Astrocyte (in vitro differentiated cells and primary cell): ENCODE results near the gene HES5. TPM values are rescaled to one million over a fixed set of nuclear protein-coding genes. Genes with fewer than 3 reads are reported as not detected.

Source experiments
- DNase-seq: peaks from one replicate; pipeline ENCODE4 v3.0.0-alpha.2; 2010; ENCODE audit warnings: low read depth
- FAIRE-seq: peaks from 2 replicates; lab custom pipeline; 2011; peaks lifted over from hg19 to GRCh38; lab: Jason Lieb, UNC
- H2AFZ ChIP-seq: 2 replicates; pipeline ENCODE4 v1.6.0; 2012; ENCODE audit warnings: low read depth, low read length, inconsistent platforms
- H3K27ac ChIP-seq: 2 replicates; pipeline ENCODE4 v1.5.1; 2011; ENCODE audit warnings: low read depth, low read length, inconsistent platforms
- H3K27me3 ChIP-seq: 2 replicates; pipeline ENCODE4 v1.6.0; 2011; ENCODE audit warnings: low read length, inconsistent platforms; ENCODE audit not compliant: insufficient read depth
- H3K36me3 ChIP-seq: 2 replicates; pipeline ENCODE4 v1.5.1; 2011; ENCODE audit warnings: low read length, inconsistent platforms; ENCODE audit not compliant: insufficient read depth
- H3K4me1 ChIP-seq: 2 replicates; pipeline ENCODE4 v1.5.1; 2011; ENCODE audit warnings: low read length, inconsistent platforms; ENCODE audit not compliant: insufficient read depth
- H3K4me2 ChIP-seq: 2 replicates; pipeline ENCODE4 v1.6.0; 2012; ENCODE audit warnings: low read length, inconsistent platforms
- H3K4me3 ChIP-seq: 2 replicates; pipeline ENCODE4 v1.5.1; 2011; ENCODE audit warnings: low read depth, mild to moderate bottlenecking, low read length, inconsistent platforms; ENCODE audit not compliant: insufficient read depth
- H3K79me2 ChIP-seq: 2 replicates; pipeline ENCODE4 v1.6.0; 2012; ENCODE audit warnings: mild to moderate bottlenecking, low read length, inconsistent platforms; ENCODE audit not compliant: insufficient read depth
- H3K9ac ChIP-seq: 2 replicates; pipeline ENCODE4 v1.6.0; 2012; ENCODE audit warnings: mild to moderate bottlenecking, low read length, inconsistent platforms
- H3K9me3 ChIP-seq: 2 replicates; pipeline ENCODE4 v1.5.1; 2012; ENCODE audit warnings: low read depth, mild to moderate bottlenecking, low read length, inconsistent platforms; ENCODE audit not compliant: insufficient read depth
- H4K20me1 ChIP-seq: 2 replicates; pipeline ENCODE4 v1.6.0; 2012; ENCODE audit warnings: low read length, inconsistent platforms; ENCODE audit not compliant: insufficient read depth
- H3K27ac Mint-ChIP-seq: one replicate; pipeline ENCODE4 v1.8.0; 2021; ENCODE audit warnings: mild to moderate bottlenecking, mixed read lengths; ENCODE audit not compliant: unreplicated experiment
- H3K27me3 Mint-ChIP-seq: one replicate; pipeline ENCODE4 v1.8.0; 2021; ENCODE audit warnings: low read depth, mixed read lengths; ENCODE audit not compliant: unreplicated experiment
- H3K36me3 Mint-ChIP-seq: one replicate; pipeline ENCODE4 v1.8.0; 2021; ENCODE audit warnings: low read depth, mixed read lengths; ENCODE audit not compliant: unreplicated experiment
- H3K4me1 Mint-ChIP-seq: one replicate; pipeline ENCODE4 v1.8.0; 2021; ENCODE audit warnings: low read depth, mixed read lengths; ENCODE audit not compliant: unreplicated experiment
- H3K4me3 Mint-ChIP-seq: one replicate; pipeline ENCODE4 v1.8.0; 2021; ENCODE audit warnings: mild to moderate bottlenecking, moderate library complexity, mixed read lengths; ENCODE audit not compliant: unreplicated experiment
- H3K9me3 Mint-ChIP-seq: one replicate; pipeline ENCODE4 v1.8.0; 2021; ENCODE audit warnings: mild to moderate bottlenecking, mixed read lengths; ENCODE audit not compliant: unreplicated experiment
- EZH2 ChIP-seq: IDR thresholded peaks from 2 replicates; pipeline ENCODE4 v1.6.1; 2012; ENCODE audit warnings: mild to moderate bottlenecking, low read length, inconsistent platforms; ENCODE audit not compliant: insufficient read depth
- total RNA-seq: library from RNA; stranded (reverse); gene quantifications from 2 replicates; pipeline ENCODE4 v1.2.1, GENCODE V29; 2021
- TF ChIP-seq, protein P1 (sequence below): IDR thresholded peaks from 2 replicates; pipeline ENCODE4 v1.5.1; 2011; ENCODE audit warnings: low read depth, mild to moderate bottlenecking, inconsistent platforms, low read length, moderate library complexity; ENCODE audit not compliant: insufficient read depth

HES5 gene
- total RNA-seq, 1 donor from 2014 or later, result not detected

DNA sequence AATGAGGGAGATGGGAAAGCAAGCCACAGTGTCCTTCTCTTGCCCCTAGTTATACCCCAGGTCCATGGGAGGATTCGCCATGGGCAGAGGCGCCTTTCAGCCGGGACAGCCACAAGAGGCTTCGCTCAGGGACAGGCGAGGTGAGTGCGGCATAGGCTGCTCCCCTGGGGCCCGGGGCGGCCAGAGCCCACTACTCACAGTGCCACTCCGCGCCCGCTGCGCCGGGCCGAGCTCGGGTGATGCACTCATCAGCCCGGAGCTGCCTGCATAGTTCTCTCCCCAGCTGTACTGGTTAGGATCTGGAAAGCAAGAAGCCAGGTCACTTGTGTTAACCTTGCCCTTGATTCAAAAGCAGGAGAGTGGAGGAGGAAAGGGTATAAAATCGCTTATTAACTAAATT lies 12.1 kb downstream of the HES5 start:
- Mint-ChIP-seq H3K4me3 (no peak overlapping the region), H3K9me3 (no peaks in the 10 kb centered on the region), H3K27ac (no peak overlapping the region), H3K4me1 (no peaks in the 10 kb centered on the region), H3K27me3 (no peaks in the 10 kb centered on the region), H3K36me3 (peaks cover 4% of the 10 kb centered on the region)
- H3K9me3 ChIP-seq, result no peaks in the 10 kb centered on the region
- TF ChIP-seq, protein P1, sequence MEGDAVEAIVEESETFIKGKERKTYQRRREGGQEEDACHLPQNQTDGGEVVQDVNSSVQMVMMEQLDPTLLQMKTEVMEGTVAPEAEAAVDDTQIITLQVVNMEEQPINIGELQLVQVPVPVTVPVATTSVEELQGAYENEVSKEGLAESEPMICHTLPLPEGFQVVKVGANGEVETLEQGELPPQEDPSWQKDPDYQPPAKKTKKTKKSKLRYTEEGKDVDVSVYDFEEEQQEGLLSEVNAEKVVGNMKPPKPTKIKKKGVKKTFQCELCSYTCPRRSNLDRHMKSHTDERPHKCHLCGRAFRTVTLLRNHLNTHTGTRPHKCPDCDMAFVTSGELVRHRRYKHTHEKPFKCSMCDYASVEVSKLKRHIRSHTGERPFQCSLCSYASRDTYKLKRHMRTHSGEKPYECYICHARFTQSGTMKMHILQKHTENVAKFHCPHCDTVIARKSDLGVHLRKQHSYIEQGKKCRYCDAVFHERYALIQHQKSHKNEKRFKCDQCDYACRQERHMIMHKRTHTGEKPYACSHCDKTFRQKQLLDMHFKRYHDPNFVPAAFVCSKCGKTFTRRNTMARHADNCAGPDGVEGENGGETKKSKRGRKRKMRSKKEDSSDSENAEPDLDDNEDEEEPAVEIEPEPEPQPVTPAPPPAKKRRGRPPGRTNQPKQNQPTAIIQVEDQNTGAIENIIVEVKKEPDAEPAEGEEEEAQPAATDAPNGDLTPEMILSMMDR, result no peak
- TF ChIP-seq EZH2, result no peak
- no peak overlapping the region for H3K4me3 ChIP-seq
- no peak overlapping the region for H2AFZ ChIP-seq
- no peak overlapping the region for H3K27ac ChIP-seq
- peaks cover 1% of the 10 kb centered on the region for H3K4me1 ChIP-seq
- H3K4me2 ChIP-seq, result no peak overlapping the region
- no peak for FAIRE-seq
- peaks cover 25% of the 10 kb centered on the region for H3K79me2 ChIP-seq
- DNase-seq, result no peak
- H3K9ac ChIP-seq, result no peak overlapping the region
- H3K36me3 ChIP-seq, result peaks cover 5% of the 10 kb centered on the region
- H4K20me1 ChIP-seq, result peaks cover 41% of the 10 kb centered on the region
- H3K27me3 ChIP-seq, result no peaks in the 10 kb centered on the region

DNA sequence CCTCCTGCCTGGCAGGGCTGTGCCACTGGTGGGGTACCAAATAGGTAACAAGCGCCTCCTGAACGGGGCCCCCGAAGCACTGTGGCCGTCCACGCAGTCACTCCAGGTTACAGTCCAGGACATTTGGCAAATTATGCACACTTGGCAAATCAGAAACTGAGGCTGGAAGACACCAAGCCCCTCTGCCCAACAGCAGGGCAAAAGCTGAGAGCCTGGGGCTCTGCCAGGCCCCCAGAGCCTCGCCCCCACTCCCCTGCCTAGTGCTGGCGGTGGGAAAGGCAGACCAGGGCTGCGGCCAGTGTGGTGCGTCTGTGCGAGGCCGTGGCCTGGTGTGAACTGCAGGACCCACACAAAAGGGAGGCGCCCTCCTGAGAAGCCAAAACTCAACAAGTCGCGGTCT lies 13.1 kb downstream of the HES5 start:
- Mint-ChIP-seq H3K4me1 (no peaks in the 10 kb centered on the region), H3K4me3 (no peak overlapping the region), H3K36me3 (peaks cover 4% of the 10 kb centered on the region), H3K9me3 (no peaks in the 10 kb centered on the region), H3K27ac (no peak overlapping the region), H3K27me3 (no peaks in the 10 kb centered on the region)
- TF ChIP-seq EZH2, result no peak
- TF ChIP-seq, protein P1, result no peak
- Histone ChIP-seq H3K4me2 (no peak overlapping the region), H3K4me1 (no peaks in the 10 kb centered on the region), H3K9me3 (no peaks in the 10 kb centered on the region), H3K79me2 (peaks cover 14% of the 10 kb centered on the region), H2AFZ (no peak overlapping the region), H4K20me1 (peaks cover 31% of the 10 kb centered on the region), H3K27ac (no peak overlapping the region), H3K9ac (no peak overlapping the region), H3K27me3 (no peaks in the 10 kb centered on the region), H3K36me3 (peaks cover 2% of the 10 kb centered on the region), H3K4me3 (no peak overlapping the region)
- DNase-seq, result no peak
- FAIRE-seq, result no peak

DNA sequence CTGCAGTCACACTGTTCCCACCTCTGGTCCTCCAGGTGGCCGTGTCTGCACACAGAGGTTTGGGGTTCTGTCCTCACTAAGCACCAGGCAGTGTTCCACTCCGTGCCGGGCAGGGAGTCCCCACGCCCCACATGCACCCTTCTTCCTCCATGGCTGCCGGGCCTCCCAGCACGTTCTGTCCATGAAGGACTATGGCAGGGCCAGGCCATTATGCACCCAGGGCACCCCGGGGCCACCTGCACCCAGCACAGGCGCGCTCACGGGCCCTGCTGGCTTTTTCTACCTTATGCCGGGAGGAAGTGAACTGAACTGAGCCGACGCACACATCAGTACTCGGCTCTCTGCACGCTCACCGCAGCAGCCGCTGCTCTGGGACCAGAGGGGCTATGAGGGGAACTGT lies 13.9 kb downstream of the HES5 start:
- H3K9me3 ChIP-seq, result no peaks in the 10 kb centered on the region
- H3K4me1 ChIP-seq, result no peaks in the 10 kb centered on the region
- Mint-ChIP-seq H3K9me3 (no peaks in the 10 kb centered on the region), H3K36me3 (peaks cover 4% of the 10 kb centered on the region), H3K4me3 (no peak overlapping the region), H3K27me3 (no peaks in the 10 kb centered on the region), H3K4me1 (no peaks in the 10 kb centered on the region), H3K27ac (no peak overlapping the region)
- no peak overlapping the region for H2AFZ ChIP-seq
- no peak overlapping the region for H3K9ac ChIP-seq
- peaks cover 7% of the 10 kb centered on the region for H3K36me3 ChIP-seq
- FAIRE-seq (no peak), DNase-seq (no peak)
- H3K4me3 ChIP-seq, result no peak overlapping the region
- H3K79me2 ChIP-seq, result peaks cover 6% of the 10 kb centered on the region
- TF ChIP-seq, protein P1, result no peak
- TF ChIP-seq EZH2, result no peak
- H3K4me2 ChIP-seq, result no peak overlapping the region
- H4K20me1 ChIP-seq, result peaks cover 29% of the 10 kb centered on the region
- H3K27me3 ChIP-seq, result no peaks in the 10 kb centered on the region
- no peak overlapping the region for H3K27ac ChIP-seq
